GM23338 (cell line): Measurements from ENCODE around the gene AKAP1. TPM values are rescaled to one million over a fixed set of nuclear protein-coding genes. Genes with fewer than 3 reads are reported as not detected.

Experiments used
- ATAC-seq: fragments of 200-7000 bp; cut with Tn5 transposase; 3 replicates; pipeline ENCODE4 v1.9.1; 2020
- DNase-seq: peaks from one replicate; pipeline ENCODE4 v3.0.0-alpha.2; 2015; ENCODE audit warnings: low spot score
- H2AFZ ChIP-seq: fragments of 200-600 bp; sonication (generic); 2 replicates; pipeline ENCODE4 v1.8.0; 2016; ENCODE audit warnings: antibody characterized with exemption, mild to moderate bottlenecking, moderate library complexity
- H3F3A ChIP-seq: fragments of 200-600 bp; sonication (generic); replicated peaks from 2 replicates; pipeline ENCODE4 v1.8.0; 2017; ENCODE audit warnings: antibody characterized with exemption, mixed run types, low read depth
- H3K27ac ChIP-seq: fragments of 200-600 bp; sonication (generic); 2 replicates; pipeline ENCODE4 v1.6.1; 2016; ENCODE audit warnings: low read depth
- H3K27me3 ChIP-seq: fragments of 200-600 bp; sonication (generic); 2 replicates; pipeline ENCODE4 v1.8.0; 2016; ENCODE audit warnings: mild to moderate bottlenecking, mixed run types, moderate library complexity; ENCODE audit not compliant: insufficient read depth
- H3K36me3 ChIP-seq: fragments of 200-600 bp; sonication (generic); 2 replicates; pipeline ENCODE4 v1.8.0; 2016; ENCODE audit warnings: mild to moderate bottlenecking; ENCODE audit not compliant: insufficient read depth
- H3K4me1 ChIP-seq: fragments of 200-600 bp; sonication (generic); 2 replicates; pipeline ENCODE4 v1.8.0; 2016; ENCODE audit warnings: mild to moderate bottlenecking, moderate library complexity; ENCODE audit not compliant: insufficient read depth
- H3K4me2 ChIP-seq: fragments of 200-600 bp; sonication (generic); 2 replicates; pipeline ENCODE4 v1.7.1; 2017; ENCODE audit warnings: mixed run types
- H3K4me3 ChIP-seq: fragments of 200-600 bp; sonication (generic); 2 replicates; pipeline ENCODE4 v1.6.1; 2016; ENCODE audit warnings: mixed run types
- H3K79me2 ChIP-seq: fragments of 200-600 bp; sonication (generic); replicated peaks from 2 replicates; pipeline ENCODE4 v1.8.0; 2017; ENCODE audit warnings: mild to moderate bottlenecking; ENCODE audit not compliant: insufficient read depth
- H3K9me2 ChIP-seq: fragments of 200-600 bp; sonication (generic); 2 replicates; pipeline ENCODE4 v1.8.0; 2017; ENCODE audit not compliant: insufficient read depth
- H4K20me1 ChIP-seq: fragments of 200-600 bp; sonication (generic); replicated peaks from 2 replicates; pipeline ENCODE4 v1.8.0; 2017; ENCODE audit warnings: mild to moderate bottlenecking; ENCODE audit not compliant: insufficient read depth
- H3K27ac Mint-ChIP-seq: 2 replicates; pipeline ENCODE4 v1.8.0; 2020; ENCODE audit warnings: inconsistent platforms, mild to moderate bottlenecking, moderate library complexity, mixed read lengths
- H3K27me3 Mint-ChIP-seq: 3 replicates; pipeline ENCODE4 v1.8.0; 2022; ENCODE audit warnings: low read depth, mild to moderate bottlenecking, moderate library complexity, mixed read lengths, inconsistent platforms; ENCODE audit not compliant: insufficient read depth, poor library complexity
- H3K36me3 Mint-ChIP-seq: 3 replicates; pipeline ENCODE4 v1.8.0; 2021; ENCODE audit warnings: low read depth, mild to moderate bottlenecking, inconsistent platforms, moderate library complexity, mixed read lengths
- H3K4me1 Mint-ChIP-seq: 3 replicates; pipeline ENCODE4 v1.8.0; 2020; ENCODE audit warnings: mild to moderate bottlenecking, inconsistent platforms, mixed read lengths
- H3K4me3 Mint-ChIP-seq: 3 replicates; pipeline ENCODE4 v1.8.0; 2021; ENCODE audit warnings: moderate library complexity, mild to moderate bottlenecking, inconsistent platforms, mixed read lengths
- H3K9me3 Mint-ChIP-seq: 3 replicates; pipeline ENCODE4 v1.8.0; 2020; ENCODE audit warnings: moderate library complexity, mild to moderate bottlenecking, inconsistent platforms, mixed read lengths
- CTCF ChIP-seq, 2 experiments: fragments of 200-600 bp in 1 of 2; sonication (generic) in 1 of 2; conservative IDR thresholded peaks; 2 replicates each; pipeline versions ENCODE4 v1.5.1 to v1.6.1; 2016 to 2017; ENCODE audit warnings: antibody characterized with exemption in 2 of 2, low read depth in 2 of 2, mild to moderate bottlenecking in 2 of 2, moderate library complexity in 1 of 2
- ETS1 ChIP-seq: IDR thresholded peaks from 2 replicates; pipeline ENCODE4 v1.6.1; 2016; ENCODE audit warnings: antibody characterized with exemption
- EZH2phosphoT487 ChIP-seq: fragments of 200-600 bp; sonication (generic); IDR thresholded peaks from one replicate; pipeline ENCODE4 v1.8.1; 2018; ENCODE audit warnings: antibody characterized with exemption; ENCODE audit not compliant: unreplicated experiment
- NANOG ChIP-seq: IDR thresholded peaks from 2 replicates; pipeline ENCODE4 v1.6.1; 2016; ENCODE audit warnings: antibody characterized with exemption, borderline replicate concordance
- ZNF331 ChIP-seq: fragments of 250-450 bp; sonication (Bioruptor Pico); IDR thresholded peaks from 2 replicates; pipeline ENCODE4 v1.5.0; 2020; ENCODE audit warnings: low read depth, mild to moderate bottlenecking, moderate library complexity
- ZNF462 ChIP-seq: fragments of 250-450 bp; sonication (Bioruptor Pico); IDR thresholded peaks from 2 replicates; pipeline ENCODE4 v1.5.0; 2020; ENCODE audit warnings: mild to moderate bottlenecking, moderate library complexity
- polyA plus RNA-seq: library from polyadenylated mRNA; unstranded; fragments of >200 nt; fragmentation: Nextera tagmentation; extraction: Ambion mirVana; gene quantifications from 2 replicates; pipeline ENCODE4 v1.2.1, GENCODE V29; 2016
- total RNA-seq: library from RNA; depleted of rRNA; stranded (reverse); fragments of >200 nt; shearing (Covaris generic); gene quantifications from 2 replicates; pipeline ENCODE4 v1.2.3, GENCODE V29; 2014

AKAP1 gene
- total and polyA plus RNA-seq, 2 experiments from 2014 or later, result 19.6 to 45.9 TPM

- TF ChIP-seq ZNF462 (CRISPR knock-in tag), result no peak
- TF ChIP-seq EZH2phosphoT487, result no peak
Observed at GRCh38 chr17:57037411-57037810, 47.6 kb upstream of the AKAP1 start (continued).

GRCh38 chr17:57038486-57038885 is 46.6 kb upstream of the AKAP1 start:
- Histone ChIP-seq H3K79me2 (no peaks in the 10 kb centered on the region), H3K9me2 (0 out of 2 replicates have a peak, but pooled peaks cover 8% of the 10 kb centered on the region), H3K4me1 (0 out of 2 replicates have a peak, but pooled peaks cover 5% of the 10 kb centered on the region), H3F3A (no peaks in the 10 kb centered on the region), H3K27me3 (no peaks in the 10 kb centered on the region), H3K27ac (no peak overlapping the region), H2AFZ (no peak overlapping the region; the same call in 1 of the 2 replicates), H3K4me2 (no peak overlapping the region), H3K4me3 (no peak overlapping the region), H3K36me3 (no peaks in the 10 kb centered on the region), H4K20me1 (no peaks in the 10 kb centered on the region)
- Mint-ChIP-seq H3K27ac (no peak overlapping the region), H3K36me3 (no peaks in the 10 kb centered on the region), H3K9me3 (peaks cover 2% of the 10 kb centered on the region; the same call in 2 of the 3 replicates), H3K4me1 (peaks cover 22% of the 10 kb centered on the region), H3K27me3 (peaks cover 13% of the 10 kb centered on the region), H3K4me3 (no peak overlapping the region)
- DNase-seq, result no peak
- no peak for ATAC-seq
- TF ChIP-seq EZH2phosphoT487, result no peak
- TF ChIP-seq CTCF (conservative IDR thresholded peaks at IDR 0.05; ENCODE audit: low read depth in 2 of 2), result no peak
- no peak for TF ChIP-seq ETS1
- TF ChIP-seq NANOG, result no peak
- no peak for TF ChIP-seq ZNF331
- no peak for TF ChIP-seq ZNF462 (CRISPR knock-in tag)
